ENCODE measurements around the gene CLCN4. TPM values are rescaled to one million over a fixed set of nuclear protein-coding genes. Genes with fewer than 3 reads are reported as not detected.

The CLCN4 gene
- total and polyA plus RNA-seq, 2 donors from 2014 or later: 2.4 to 7.3 TPM

- H3K4me3 ChIP-seq (ENCODE audit: low read length in 3 of 3): no peak overlapping the region
- no peak for TF ChIP-seq CTCF (IDR thresholded peaks at IDR 0.05; ENCODE audit: borderline replicate concordance, extremely low read depth, insufficient read depth)
- DNase-seq (peak; percentile 41 to 91 (median 46)), FAIRE-seq (no peak)
- intact Hi-C loops (cut with DNase I): no loop called here
- no peaks in the 10 kb centered on the region for H3K36me3 ChIP-seq (ENCODE audit: control insufficient read depth in 2 of 3, insufficient read depth in 3 of 3, low read length in 3 of 3)
- H3K9me3 ChIP-seq (ENCODE audit: control insufficient read depth in 2 of 3, insufficient read depth in 1 of 3, low read length in 3 of 3): no peaks in the 10 kb centered on the region
- H3K9ac ChIP-seq (ENCODE audit: low read length in 3 of 3): no peak overlapping the region
- peaks cover 0 to 3% (median 0%) of the 10 kb centered on the region in 3 donors for H3K4me1 ChIP-seq (ENCODE audit: control insufficient read depth in 2 of 3, insufficient read depth in 2 of 3, low read depth in 1 of 3, low read length in 3 of 3)
- no peaks in the 10 kb centered on the region for H3K27me3 ChIP-seq (ENCODE audit: control insufficient read depth, insufficient read depth, low read length)
- no peak overlapping the region for H3K27ac ChIP-seq (ENCODE audit: low read depth in 2 of 2, low read length in 2 of 2)
These were observed 47.1 kb upstream of the CLCN4 start for GRCh38 chrX:10109695-10110094.

GRCh38 chrX:10110316-10110935 is 46.3 kb upstream of the CLCN4 start:
- no peak for FAIRE-seq
- Histone ChIP-seq H3K9me3 (ENCODE audit: control insufficient read depth in 2 of 3, insufficient read depth in 1 of 3, low read length in 3 of 3) (no peaks in the 10 kb centered on the region), H3K4me3 (ENCODE audit: low read length in 3 of 3) (no peak overlapping the region), H3K36me3 (ENCODE audit: control insufficient read depth in 2 of 3, insufficient read depth in 3 of 3, low read length in 3 of 3) (no peaks in the 10 kb centered on the region), H3K4me1 (ENCODE audit: control insufficient read depth in 2 of 3, insufficient read depth in 2 of 3, low read depth in 1 of 3, low read length in 3 of 3) (peaks cover 0 to 3% (median 0%) of the 10 kb centered on the region in 3 donors), H3K27ac (ENCODE audit: low read depth in 2 of 2, low read length in 2 of 2) (no peak overlapping the region), H3K9ac (ENCODE audit: low read length in 3 of 3) (no peak overlapping the region), H3K27me3 (ENCODE audit: control insufficient read depth, insufficient read depth, low read length) (no peaks in the 10 kb centered on the region)
- no peak for TF ChIP-seq CTCF (IDR thresholded peaks at IDR 0.05; ENCODE audit: borderline replicate concordance, extremely low read depth, insufficient read depth)
- intact Hi-C loops (cut with DNase I): no loop called here
- no peak for DNase-seq

GRCh38 chrX:10110984-10111363 is 45.8 kb upstream of the CLCN4 start:
- H3K9me3 ChIP-seq (ENCODE audit: control insufficient read depth in 2 of 3, insufficient read depth in 1 of 3, low read length in 3 of 3): no peaks in the 10 kb centered on the region
- intact Hi-C loops (cut with DNase I): no loop called here
- TF ChIP-seq CTCF (IDR thresholded peaks at IDR 0.05; ENCODE audit: borderline replicate concordance, extremely low read depth, insufficient read depth): no peak

More at GRCh38 chrX:10110984-10111363, 45.8 kb upstream of the CLCN4 start:
- Histone ChIP-seq H3K27me3 (ENCODE audit: control insufficient read depth, insufficient read depth, low read length) (no peaks in the 10 kb centered on the region), H3K27ac (ENCODE audit: low read depth in 2 of 2, low read length in 2 of 2) (no peak overlapping the region), H3K36me3 (ENCODE audit: control insufficient read depth in 2 of 3, insufficient read depth in 3 of 3, low read length in 3 of 3) (no peaks in the 10 kb centered on the region), H3K4me3 (ENCODE audit: low read length in 3 of 3) (no peak overlapping the region), H3K4me1 (ENCODE audit: control insufficient read depth in 2 of 3, insufficient read depth in 2 of 3, low read depth in 1 of 3, low read length in 3 of 3) (peaks cover 0 to 3% (median 0%) of the 10 kb centered on the region in 3 donors), H3K9ac (ENCODE audit: low read length in 3 of 3) (no peak overlapping the region)
- DNase-seq (no peak), FAIRE-seq (no peak)

All from kidney (tissue), 14 donors.